Gastrocnemius medialis (tissue), 4 donors: ENCODE results near the gene OR3A2. TPM values are rescaled to one million over a fixed set of nuclear protein-coding genes. Genes with fewer than 3 reads are reported as not detected.
"Not testable (repeated sequence)": the region's sequence is repeated elsewhere in the genome, so short reads cannot be mapped to it uniquely, and the experiment has no call there.

Experiments used
- ATAC-seq, 2 donors: fragments of 150-250 bp; one replicate each; pipeline ENCODE4 v1.9.1; 2016
- DNase-seq, 2 donors: peaks; one replicate each; pipeline ENCODE4 v3.0.0-alpha.2; 2019
- H3K27ac ChIP-seq, 4 donors: fragments of 200-600 bp; sonication (generic); 1 replicate in 1 of 4; 2 replicates in 3 of 4; pipeline ENCODE4 v1.5.1; 2016 to 2018; ENCODE audit warnings: mild to moderate bottlenecking in 2 of 4, moderate library complexity in 1 of 4
- H3K27me3 ChIP-seq, 3 donors: fragments of 200-600 bp; sonication (generic) in 2 of 3; 1 replicate in 1 of 3; 2 replicates in 2 of 3; pipeline versions ENCODE4 v1.5.1 to v1.6.0; 2016 to 2019; ENCODE audit warnings: mild to moderate bottlenecking in 1 of 3, moderate library complexity in 1 of 3
- H3K36me3 ChIP-seq, 2 donors: fragments of 200-600 bp; sonication (generic) in 1 of 2; one replicate each; pipeline ENCODE4 v1.5.1; 2017 to 2018
- H3K4me1 ChIP-seq, 2 donors: fragments of 200-600 bp; sonication (generic) in 1 of 2; one replicate each; pipeline ENCODE4 v1.5.1; 2016 to 2017; ENCODE audit warnings: mild to moderate bottlenecking in 2 of 2
- H3K4me3 ChIP-seq, 4 donors: fragments of 200-600 bp; sonication (generic) in 3 of 4; 1 replicate in 1 of 4; 2 replicates in 3 of 4; pipeline ENCODE4 v1.5.1; 2016 to 2019; ENCODE audit warnings: mild to moderate bottlenecking in 2 of 4
- H3K9me3 ChIP-seq, 3 donors: fragments of 200-600 bp; sonication (generic) in 2 of 3; 1 replicate in 1 of 3; 2 replicates in 2 of 3; pipeline ENCODE4 v1.5.1; 2016 to 2019
- CTCF ChIP-seq, 5 experiments: fragments of 450-650 bp in 3 of 5; fragments of 200-600 bp in 2 of 5; sonication (generic) in 2 of 5; IDR thresholded peaks in 4 of 5; conservative IDR thresholded peaks in 1 of 5; 1 replicate in 4 of 5; 2 replicates in 1 of 5; pipeline ENCODE4 v1.5.1; 2016 to 2019; ENCODE audit warnings: antibody characterized with exemption in 5 of 5, mild to moderate bottlenecking in 3 of 5, moderate library complexity in 3 of 5
- POLR2A ChIP-seq, 2 donors: fragments of 450-650 bp; IDR thresholded peaks; one replicate each; pipeline ENCODE4 v1.6.1; 2017; ENCODE audit warnings: antibody characterized with exemption in 2 of 2, mild to moderate bottlenecking in 2 of 2, moderate library complexity in 2 of 2
- in situ Hi-C, 4 donors: fragments of 200-750 bp; cut with MboI; loops; one replicate each; pipeline versions ENCODE4 v1.15.0 to v1.8.0; 2017; ENCODE audit warnings: low sequenced_read_pairs in 4 of 4
- intact Hi-C: fragments of 100-400 bp; cut with DNase I; formaldehyde crosslinking; loops from one replicate; pipeline ENCODE4 v1.15.1; 2023; ENCODE audit warnings: low total_unique reads
- total RNA-seq, 4 donors: library from RNA; depleted of rRNA; stranded (reverse); fragments of >200 nt; gene quantifications; one replicate each; pipeline versions ENCODE4 v1.1.0 to v1.2.3, GENCODE V29; 2016

The OR3A2 gene
- total RNA-seq, result under 1 TPM in 2 of 4 donors, not detected in 2; 0.46 to 0.65 TPM

GRCh38 chr17:3385869-3386816 lies at the start of gene OR3A2:
Gene OR3A2, minus strand, starts transcription at chr17:3386308.
- DNase-seq (no peak), ATAC-seq (no peak)
- intact Hi-C loops, result no loop called here
- in situ Hi-C loops, result no loop called here
- Histone ChIP-seq H3K4me3 (no peak within 1 kb of the TSS), H3K4me1 (no peaks in the 10 kb centered on the region), H3K9me3 (no peaks in the 10 kb centered on the region), H3K27ac (no peak within 1 kb of the TSS), H3K36me3 (no peaks in the 10 kb centered on the region), H3K27me3 (peaks cover 7 to 19% (median 15%) of the 10 kb centered on the region in 3 donors)
- TF ChIP-seq CTCF (IDR thresholded peaks at IDR 0.05 in 4 of 5, conservative IDR thresholded peaks at IDR 0.05 in 1 of 5) (no peak), POLR2A (IDR thresholded peaks at IDR 0.05) (no peak)

GRCh38 chr17:3433741-3434140 lies 47.6 kb upstream of the OR3A2 start, which contains the start of gene OR1E2:
Gene OR1E2, minus strand, starts transcription at chr17:3433841. Its CDS starts 0 bp downstream, at chr17:3433841.
- H3K4me1 ChIP-seq, result no peaks in the 10 kb centered on the region
- no peaks in the 10 kb centered on the region for H3K27me3 ChIP-seq
- DNase-seq, result no peak
- peaks cover 0 to 7% (median 0%) of the 10 kb centered on the region in 3 donors for H3K9me3 ChIP-seq
- intact Hi-C loops, result no loop called here
- ATAC-seq, result no peak
- H3K36me3 ChIP-seq, result no peaks in the 10 kb centered on the region
- H3K4me3 ChIP-seq, result no peak within 1 kb of the TSS
- in situ Hi-C loops, result no loop called here
- TF ChIP-seq CTCF (IDR thresholded peaks at IDR 0.05 in 4 of 5, conservative IDR thresholded peaks at IDR 0.05 in 1 of 5), result no peak
- TF ChIP-seq POLR2A (IDR thresholded peaks at IDR 0.05), result no peak
- no peak within 1 kb of the TSS for H3K27ac ChIP-seq

GRCh38 chr17:3433215-3433614 lies 47.1 kb upstream of the OR3A2 start:
- in situ Hi-C loops, H3K27ac ChIP-seq, ATAC-seq: not testable (repeated sequence)

GRCh38 chr17:3418222-3418621 lies 32.1 kb upstream of the OR3A2 start:
- ATAC-seq, result no peak
- TF ChIP-seq POLR2A (IDR thresholded peaks at IDR 0.05) (no peak), CTCF (IDR thresholded peaks at IDR 0.05 in 4 of 5, conservative IDR thresholded peaks at IDR 0.05 in 1 of 5) (no peak)
- no peak overlapping the region for H3K27ac ChIP-seq
- no peak for DNase-seq
- no peaks in the 10 kb centered on the region for H3K9me3 ChIP-seq
- H3K4me3 ChIP-seq, result no peak overlapping the region
- no peaks in the 10 kb centered on the region for H3K36me3 ChIP-seq
- intact Hi-C loops (no loop called here), in situ Hi-C loops (no loop called here)
- H3K4me1 ChIP-seq, result no peaks in the 10 kb centered on the region
- H3K27me3 ChIP-seq, result no peaks in the 10 kb centered on the region

More at GRCh38 chr17:3433215-3433614, 47.1 kb upstream of the OR3A2 start:
- H3K4me1 ChIP-seq, DNase-seq, intact Hi-C loops, H3K27me3 ChIP-seq, H3K36me3 ChIP-seq, H3K4me3 ChIP-seq, H3K9me3 ChIP-seq: not testable (repeated sequence)

- no peak overlapping the region for H3K4me3 ChIP-seq
- intact Hi-C loops, result no loop called here
- no peak for TF ChIP-seq CTCF (IDR thresholded peaks at IDR 0.05 in 4 of 5, conservative IDR thresholded peaks at IDR 0.05 in 1 of 5)
- no peak for TF ChIP-seq POLR2A (IDR thresholded peaks at IDR 0.05)
- H3K27me3 ChIP-seq, result no peaks in the 10 kb centered on the region
- no peaks in the 10 kb centered on the region for H3K4me1 ChIP-seq
- in situ Hi-C loops, result no loop called here
- no peak overlapping the region for H3K27ac ChIP-seq
- no peak for ATAC-seq
- DNase-seq, result no peak
- no peaks in the 10 kb centered on the region for H3K36me3 ChIP-seq
- no peaks in the 10 kb centered on the region for H3K9me3 ChIP-seq
Measured at GRCh38 chr17:3415610-3416009, 29.5 kb upstream of the OR3A2 start.

GRCh38 chr17:3412216-3412615 lies 26.1 kb upstream of the OR3A2 start:
- H3K36me3 ChIP-seq, H3K4me3 ChIP-seq, intact Hi-C loops, ATAC-seq, H3K9me3 ChIP-seq, H3K27me3 ChIP-seq, H3K4me1 ChIP-seq, in situ Hi-C loops, DNase-seq, H3K27ac ChIP-seq: not testable (repeated sequence)
